ENCODE data around the gene ADAMTSL5. TPM values are rescaled to one million over a fixed set of nuclear protein-coding genes. Genes with fewer than 3 reads are reported as not detected.

Gene ADAMTSL5
- total and polyA plus RNA-seq, 8 donors, result 1.1 to 29.5 (median 1.8) TPM; not detected in 2

DNA sequence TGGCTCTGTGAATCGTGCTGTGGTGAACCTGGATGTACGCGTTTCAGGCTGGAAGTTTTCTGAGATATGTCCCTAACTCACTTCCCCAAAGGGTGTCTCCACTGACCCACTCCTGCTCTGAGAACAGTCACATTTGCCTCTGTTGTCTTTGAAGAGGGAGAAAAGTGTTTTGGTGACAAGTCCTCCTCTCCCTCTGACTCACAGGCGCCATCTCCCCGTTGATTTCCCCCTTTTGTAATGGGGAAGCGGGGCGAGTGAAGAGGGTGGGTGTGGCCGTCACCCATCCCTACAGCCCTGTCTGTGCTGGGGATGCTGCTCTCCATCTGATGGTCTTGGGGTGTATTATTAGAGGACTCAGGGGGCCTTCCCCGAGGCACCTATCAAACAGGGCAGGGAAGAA is 53.3 kb downstream of the ADAMTSL5 start:
- intact Hi-C loops (cut with DNase I; ENCODE audit: low total_unique reads), result no loop called here
- TF ChIP-seq POLR2AphosphoS5 (IDR thresholded peaks at IDR 0.05) (no peak), EP300 (IDR thresholded peaks at IDR 0.05) (no peak), POLR2A (IDR thresholded peaks at IDR 0.05) (no peak)
- TF ChIP-seq, protein P1, sequence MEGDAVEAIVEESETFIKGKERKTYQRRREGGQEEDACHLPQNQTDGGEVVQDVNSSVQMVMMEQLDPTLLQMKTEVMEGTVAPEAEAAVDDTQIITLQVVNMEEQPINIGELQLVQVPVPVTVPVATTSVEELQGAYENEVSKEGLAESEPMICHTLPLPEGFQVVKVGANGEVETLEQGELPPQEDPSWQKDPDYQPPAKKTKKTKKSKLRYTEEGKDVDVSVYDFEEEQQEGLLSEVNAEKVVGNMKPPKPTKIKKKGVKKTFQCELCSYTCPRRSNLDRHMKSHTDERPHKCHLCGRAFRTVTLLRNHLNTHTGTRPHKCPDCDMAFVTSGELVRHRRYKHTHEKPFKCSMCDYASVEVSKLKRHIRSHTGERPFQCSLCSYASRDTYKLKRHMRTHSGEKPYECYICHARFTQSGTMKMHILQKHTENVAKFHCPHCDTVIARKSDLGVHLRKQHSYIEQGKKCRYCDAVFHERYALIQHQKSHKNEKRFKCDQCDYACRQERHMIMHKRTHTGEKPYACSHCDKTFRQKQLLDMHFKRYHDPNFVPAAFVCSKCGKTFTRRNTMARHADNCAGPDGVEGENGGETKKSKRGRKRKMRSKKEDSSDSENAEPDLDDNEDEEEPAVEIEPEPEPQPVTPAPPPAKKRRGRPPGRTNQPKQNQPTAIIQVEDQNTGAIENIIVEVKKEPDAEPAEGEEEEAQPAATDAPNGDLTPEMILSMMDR (IDR thresholded peaks at IDR 0.05), result no peak

DNA sequence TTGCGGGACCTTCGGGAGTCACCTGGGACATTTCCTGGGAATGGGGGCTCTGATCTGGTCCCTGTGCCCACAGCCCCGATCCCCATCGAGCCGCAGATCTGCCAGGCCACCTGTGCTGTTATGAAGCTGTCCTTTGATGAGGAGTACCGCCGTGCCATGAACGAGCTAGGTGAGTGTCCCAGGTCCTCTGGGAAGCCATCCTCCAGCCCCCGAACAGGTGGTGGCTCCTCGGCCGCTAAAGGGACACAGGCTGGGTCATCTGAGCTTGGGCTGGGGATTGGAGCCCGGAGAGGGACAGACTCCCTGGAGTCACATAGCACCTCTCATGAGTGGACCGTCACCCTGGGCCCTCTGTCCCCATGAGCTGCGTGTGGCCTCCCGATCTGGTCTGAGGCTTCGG is 54.9 kb downstream of the ADAMTSL5 start:
- H3K27ac ChIP-seq, result no peak overlapping the region
- no peak overlapping the region for H3K4me3 ChIP-seq
- intact Hi-C loops (cut with DNase I; ENCODE audit: low total_unique reads), result no loop called here
- 75 to 100% (median 81%) methylated on average over 3 to 16 of the region's 16 CpGs for WGBS, 5 donors
- TF ChIP-seq, protein P1 (IDR thresholded peaks at IDR 0.05), result no peak
- TF ChIP-seq EP300 (IDR thresholded peaks at IDR 0.05), result no peak
- TF ChIP-seq POLR2A (IDR thresholded peaks at IDR 0.05), result no peak
- TF ChIP-seq POLR2AphosphoS5 (IDR thresholded peaks at IDR 0.05), result no peak
- peaks cover 18 to 43% (median 42%) of the 10 kb centered on the region in 4 donors for H3K4me1 ChIP-seq
- peaks cover 18 to 82% (median 52%) of the 10 kb centered on the region in 3 donors for H3K27me3 ChIP-seq
- no peaks in the 10 kb centered on the region for H3K9me3 ChIP-seq
- peaks cover 7 to 18% (median 15%) of the 10 kb centered on the region in 4 donors for H3K36me3 ChIP-seq
- no peak for DNase-seq

More for the DNA sequence above, 53.3 kb downstream of the ADAMTSL5 start:
- Histone ChIP-seq H3K27me3 (peaks cover 9 to 69% (median 39%) of the 10 kb centered on the region in 3 donors), H3K9me3 (no peaks in the 10 kb centered on the region), H3K36me3 (peaks cover 7 to 18% (median 15%) of the 10 kb centered on the region in 4 donors), H3K4me1 (peaks cover 6 to 31% (median 28%) of the 10 kb centered on the region in 4 donors), H3K27ac (no peak overlapping the region), H3K4me3 (no peak overlapping the region)
- DNase-seq, result no peak
- 73 to 87% (median 80%) methylated on average over 9 of the region's 9 CpGs for WGBS, 5 donors

DNA sequence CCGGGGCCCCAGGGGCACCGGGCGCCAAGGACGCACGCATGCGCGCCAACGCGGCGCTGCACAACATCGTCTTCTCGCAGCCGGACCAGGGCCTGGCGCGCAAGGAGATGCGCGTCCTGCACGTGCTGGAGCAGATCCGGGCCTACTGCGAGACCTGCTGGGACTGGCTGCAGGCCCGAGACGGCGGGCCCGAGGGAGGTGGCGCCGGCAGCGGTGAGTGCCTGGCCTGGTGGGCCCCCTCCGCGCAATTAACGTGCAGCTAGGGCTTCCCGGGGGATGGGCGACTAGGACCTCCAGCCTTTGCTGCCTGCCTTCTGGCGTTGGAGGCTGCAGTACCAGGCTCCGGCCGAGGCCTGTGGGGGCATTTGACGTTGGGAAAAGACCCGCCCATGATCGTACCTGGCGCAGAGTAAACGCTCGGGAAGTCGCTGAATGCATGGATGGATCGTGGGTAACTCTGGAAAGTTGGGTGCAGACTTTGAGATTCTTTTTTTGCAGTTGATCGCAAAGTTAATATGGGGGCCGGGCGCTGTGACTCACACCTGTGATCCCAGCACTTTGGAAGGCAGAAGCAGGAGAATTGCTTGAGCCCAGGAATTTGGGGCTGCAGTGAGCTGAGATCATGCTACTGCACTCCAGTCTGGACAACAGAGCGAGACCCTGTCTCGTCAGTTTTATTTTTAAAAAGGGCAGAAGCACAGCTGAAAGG is 55.6 kb downstream of the ADAMTSL5 start:
- 11 to 39% (median 16%) methylated on average over 16 to 48 of the region's 48 CpGs for WGBS, 5 donors
- Histone ChIP-seq H3K9me3 (no peaks in the 10 kb centered on the region), H3K27ac (no peak overlapping the region), H3K36me3 (peaks cover 7 to 18% (median 15%) of the 10 kb centered on the region in 4 donors), H3K4me1 (peaks cover 18 to 49% (median 43%) of the 10 kb centered on the region in 4 donors), H3K4me3 (no peak overlapping the region), H3K27me3 (peaks cover 26 to 89% (median 59%) of the 10 kb centered on the region in 3 donors)
- intact Hi-C loops (cut with DNase I; ENCODE audit: low total_unique reads), result no loop called here
- no peak for DNase-seq
- no peak for TF ChIP-seq EP300 (IDR thresholded peaks at IDR 0.05)
- no peak for TF ChIP-seq POLR2AphosphoS5 (IDR thresholded peaks at IDR 0.05)
- TF ChIP-seq, protein P1 (IDR thresholded peaks at IDR 0.05), result no peak
- TF ChIP-seq POLR2A (IDR thresholded peaks at IDR 0.05), result no peak

DNA sequence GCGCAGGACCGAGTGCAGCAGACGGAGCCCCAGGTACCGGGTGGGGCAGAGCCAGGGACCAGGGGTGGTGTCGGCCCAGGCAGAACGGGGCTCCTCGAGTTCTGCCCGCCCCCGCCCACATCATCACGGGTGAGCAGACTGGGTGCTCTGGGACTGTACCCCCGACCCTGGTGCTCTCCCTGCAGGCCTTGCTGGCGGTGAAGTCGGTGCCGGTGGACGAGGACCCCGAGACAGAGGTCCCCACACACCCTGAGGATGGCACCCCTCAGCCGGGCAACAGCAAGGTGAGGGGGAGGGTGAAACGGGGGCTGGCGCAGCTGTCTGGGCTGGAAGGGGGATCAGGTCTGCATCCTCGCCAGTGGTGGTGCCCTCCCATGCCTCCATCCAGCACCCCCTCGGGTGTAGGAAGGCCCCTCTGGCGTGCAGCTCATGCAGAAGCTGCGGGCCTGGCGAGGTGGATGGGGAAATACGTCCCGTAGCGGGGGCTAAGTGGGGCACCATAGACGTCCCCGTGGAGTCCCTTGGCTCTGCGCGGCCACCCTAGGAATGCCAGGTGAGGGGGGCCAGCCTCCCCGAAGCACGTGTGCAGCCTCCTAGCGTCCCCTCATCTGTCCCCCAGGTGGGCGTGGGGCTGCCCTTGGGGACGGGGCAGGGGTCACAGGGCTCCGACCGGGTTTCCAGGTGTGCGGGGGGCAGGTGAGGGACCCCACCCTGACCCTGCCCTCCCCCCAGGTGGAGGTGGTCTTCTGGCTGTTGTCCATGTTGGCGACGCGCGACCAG is 56.5 kb downstream of the ADAMTSL5 start:
- Histone ChIP-seq H3K36me3 (peaks cover 7 to 18% (median 13%) of the 10 kb centered on the region in 4 donors), H3K27me3 (peaks cover 33 to 98% (median 67%) of the 10 kb centered on the region in 3 donors), H3K4me1 (peaks cover 18 to 49% (median 43%) of the 10 kb centered on the region in 4 donors), H3K27ac (no peak overlapping the region), H3K9me3 (no peaks in the 10 kb centered on the region), H3K4me3 (no peak overlapping the region)
- no peak for DNase-seq
- intact Hi-C loops (cut with DNase I; ENCODE audit: low total_unique reads), result no loop called here
- TF ChIP-seq POLR2A (IDR thresholded peaks at IDR 0.05), result no peak
- TF ChIP-seq EP300 (IDR thresholded peaks at IDR 0.05), result no peak
- no peak for TF ChIP-seq POLR2AphosphoS5 (IDR thresholded peaks at IDR 0.05)
- TF ChIP-seq, protein P1 (IDR thresholded peaks at IDR 0.05), result no peak
- WGBS, 5 donors, result 21 to 50% (median 28%) methylated on average over 25 to 43 of the region's 43 CpGs

All from stomach (tissue), 9 donors.